Naive thymus-derived CD4-positive, alpha-beta T cell (primary cell): ENCODE measurements around the gene LHPP. TPM values are rescaled to one million over a fixed set of nuclear protein-coding genes. Genes with fewer than 3 reads are reported as not detected.
A peak's percentile ranks its signal among the peaks of the same experiment; 100 is the strongest.

Source experiments
- ATAC-seq: fragments of 150-1000 bp; cut with Tn5 transposase; 2 replicates; pipeline ENCODE4 v1.10.0; 2021; ENCODE audit warnings: mild to moderate bottlenecking, moderate library complexity
- CTCF ChIA-PET: fragments of 350-600 bp; sonication (Branson Sonifier 250); formaldehyde crosslinking; loops from one replicate; lab custom pipeline; 2021; ENCODE audit warnings: antibody characterized with exemption; lab: Charles Lee
- POLR2A ChIA-PET: fragments of 350-600 bp; sonication (Branson Sonifier 250); formaldehyde crosslinking; loops from one replicate; lab custom pipeline; 2021; ENCODE audit warnings: antibody characterized with exemption, inconsistent platforms; lab: Charles Lee
- DNase-seq, 9 donors: peaks; one replicate each; pipeline versions ENCODE4 v3.0.0 to v3.0.0-alpha.2; 2020 to 2022; ENCODE audit warnings: mixed read lengths in 1 of 9
- H3K27ac ChIP-seq: one replicate; pipeline ENCODE4 v1.7.0; 2013; ENCODE audit warnings: mild to moderate bottlenecking, low read depth, low read length, moderate library complexity
- H3K27me3 ChIP-seq, 2 donors: one replicate each; pipeline ENCODE4 v1.7.0; 2013; ENCODE audit warnings: low read length in 2 of 2, mild to moderate bottlenecking in 2 of 2, moderate library complexity in 2 of 2; ENCODE audit not compliant: control insufficient read depth in 2 of 2, insufficient read depth in 2 of 2
- H3K36me3 ChIP-seq, 3 experiments: 1 replicate in 2 of 3; 2 replicates in 1 of 3; pipeline ENCODE4 v1.7.0; 2013; ENCODE audit warnings: low read length in 3 of 3, mild to moderate bottlenecking in 3 of 3, moderate library complexity in 1 of 3; ENCODE audit not compliant: insufficient read depth in 3 of 3, control insufficient read depth in 2 of 3
- H3K4me1 ChIP-seq, 2 donors: one replicate each; pipeline ENCODE4 v1.7.0; 2013; ENCODE audit warnings: low read length in 2 of 2, mild to moderate bottlenecking in 2 of 2, moderate library complexity in 1 of 2; ENCODE audit not compliant: control insufficient read depth in 2 of 2, insufficient read depth in 2 of 2
- H3K4me3 ChIP-seq: 2 replicates; pipeline ENCODE4 v1.7.0; 2013; ENCODE audit warnings: mild to moderate bottlenecking, low read length
- H3K9me3 ChIP-seq, 3 experiments: 1 replicate in 2 of 3; 2 replicates in 1 of 3; pipeline ENCODE4 v1.7.0; 2013; ENCODE audit warnings: low read length in 3 of 3; ENCODE audit not compliant: control insufficient read depth in 2 of 3
- H3K27ac Mint-ChIP-seq, 9 donors: one replicate each; pipeline ENCODE4 v1.8.0; 2020 to 2022; ENCODE audit warnings: mixed read lengths in 9 of 9, mild to moderate bottlenecking in 8 of 9, moderate library complexity in 5 of 9, inconsistent platforms in 2 of 9
- H3K27me3 Mint-ChIP-seq, 5 donors: one replicate each; pipeline ENCODE4 v1.8.0; 2021 to 2022; ENCODE audit warnings: mixed read lengths in 5 of 5, mild to moderate bottlenecking in 1 of 5
- H3K36me3 Mint-ChIP-seq, 5 donors: one replicate each; pipeline ENCODE4 v1.8.0; 2020 to 2022; ENCODE audit warnings: mixed read lengths in 5 of 5, mild to moderate bottlenecking in 3 of 5, inconsistent platforms in 1 of 5
- H3K4me1 Mint-ChIP-seq, 7 donors: one replicate each; pipeline ENCODE4 v1.8.0; 2020 to 2022; ENCODE audit warnings: mixed read lengths in 7 of 7, mild to moderate bottlenecking in 3 of 7, inconsistent platforms in 1 of 7
- H3K4me3 Mint-ChIP-seq, 10 donors: one replicate each; pipeline ENCODE4 v1.8.0; 2020 to 2022; ENCODE audit warnings: mild to moderate bottlenecking in 10 of 10, mixed read lengths in 10 of 10, moderate library complexity in 6 of 10, inconsistent platforms in 2 of 10
- H3K9me3 Mint-ChIP-seq, 11 donors: one replicate each; pipeline ENCODE4 v1.8.0; 2020 to 2022; ENCODE audit warnings: mixed read lengths in 11 of 11, mild to moderate bottlenecking in 4 of 11, inconsistent platforms in 1 of 11, moderate library complexity in 1 of 11
- intact Hi-C, 2 donors: fragments of 100-400 bp; cut with micrococcal nuclease; formaldehyde crosslinking; loops; one replicate each; pipeline ENCODE4 v1.15.1; 2023
- polyA plus RNA-seq, 2 donors: library from polyadenylated mRNA; unstranded; fragments of 300-500 nt; fragmentation: Illumina TruSeq; gene quantifications; one replicate each; pipeline ENCODE4 v1.2.3, GENCODE V29; 2021
- total RNA-seq, 6 experiments: library from RNA in 5 of 6; stranded (reverse) in 5 of 6; gene quantifications; 1 replicate in 5 of 6; 2 replicates in 1 of 6; pipeline ENCODE4 v1.2.3 and lab custom pipeline; 2021 to 2026

Gene LHPP
- total and polyA plus RNA-seq, 7 experiments from 2014 or later = 19.8 to 31.2 (median 23.4) TPM

- H3K9me3 ChIP-seq = peaks cover 0 to 2% (median 0%) of the 10 kb centered on the region in 3 experiments
- DNase-seq (no peak), ATAC-seq (no peak)
- H3K27me3 Mint-ChIP-seq = peaks cover 0 to 4% (median 0%) of the 10 kb centered on the region in 5 donors
- CTCF ChIA-PET = interaction anchor here (0.6 to 5.1 kb wide), 5 partner anchors 11 to 113 kb away, joined by 3 to 44 read pairs (median 3); no protein-coding TSS in a partner anchor
- H3K9me3 Mint-ChIP-seq = peaks cover 0 to 4% (median 3%) of the 10 kb centered on the region in 11 donors
- no peaks in the 10 kb centered on the region for H3K36me3 ChIP-seq
- H3K36me3 Mint-ChIP-seq = peaks cover 0 to 12% (median 4%) of the 10 kb centered on the region in 5 donors
- no peak overlapping the region for H3K4me3 Mint-ChIP-seq
- no peak overlapping the region for H3K27ac ChIP-seq
- H3K27me3 ChIP-seq = no peaks in the 10 kb centered on the region
- intact Hi-C loops = no loop called here
- no peak overlapping the region for H3K4me3 ChIP-seq
- peak overlapping the region in 4 of 9 donors; percentile 67 to 89 (median 77) for H3K27ac Mint-ChIP-seq
- peaks cover 34 to 47% of the 10 kb centered on the region in 2 donors for H3K4me1 ChIP-seq
- POLR2A ChIA-PET = interaction anchor here (0.6 to 3.0 kb wide), 4 partner anchors 9 to 91 kb away, joined by 3 to 17 read pairs (median 4); no protein-coding TSS in a partner anchor
- peaks cover 25 to 76% (median 61%) of the 10 kb centered on the region in 7 donors for H3K4me1 Mint-ChIP-seq
Measured at GRCh38 chr10:124628676-124629021, 167.0 kb downstream of the LHPP start.

GRCh38 chr10:124629415-124629814 is 167.8 kb downstream of the LHPP start:
- no peak overlapping the region for H3K4me3 ChIP-seq
- H3K36me3 ChIP-seq = no peaks in the 10 kb centered on the region
- Mint-ChIP-seq H3K36me3 (peaks cover 0 to 12% (median 10%) of the 10 kb centered on the region in 5 donors), H3K9me3 (peaks cover 0 to 11% (median 3%) of the 10 kb centered on the region in 11 donors), H3K27me3 (peaks cover 0 to 8% (median 0%) of the 10 kb centered on the region in 5 donors), H3K27ac (peak overlapping the region in 7 of 9 donors; percentile 34 to 89 (median 71)), H3K4me1 (peaks cover 25 to 79% (median 60%) of the 10 kb centered on the region in 7 donors), H3K4me3 (peak overlapping the region in 2 of 10 donors; percentile 39 to 44)
- DNase-seq (no peak), ATAC-seq (no peak)
- H3K27me3 ChIP-seq = no peaks in the 10 kb centered on the region
- H3K27ac ChIP-seq = no peak overlapping the region
- intact Hi-C loops = no loop called here
- peaks cover 34 to 47% of the 10 kb centered on the region in 2 donors for H3K4me1 ChIP-seq
- H3K9me3 ChIP-seq = peaks cover 0 to 8% (median 0%) of the 10 kb centered on the region in 3 experiments
- ChIA-PET POLR2A (interaction anchor here (0.7 kb wide), 2 partner anchors 45 to 112 kb away, joined by 3 read pairs; no protein-coding TSS in a partner anchor), CTCF (interaction anchor here (0.6 to 5.1 kb wide), 2 partner anchors 10 to 112 kb away, joined by 3 to 44 read pairs; no protein-coding TSS in a partner anchor)

DNA sequence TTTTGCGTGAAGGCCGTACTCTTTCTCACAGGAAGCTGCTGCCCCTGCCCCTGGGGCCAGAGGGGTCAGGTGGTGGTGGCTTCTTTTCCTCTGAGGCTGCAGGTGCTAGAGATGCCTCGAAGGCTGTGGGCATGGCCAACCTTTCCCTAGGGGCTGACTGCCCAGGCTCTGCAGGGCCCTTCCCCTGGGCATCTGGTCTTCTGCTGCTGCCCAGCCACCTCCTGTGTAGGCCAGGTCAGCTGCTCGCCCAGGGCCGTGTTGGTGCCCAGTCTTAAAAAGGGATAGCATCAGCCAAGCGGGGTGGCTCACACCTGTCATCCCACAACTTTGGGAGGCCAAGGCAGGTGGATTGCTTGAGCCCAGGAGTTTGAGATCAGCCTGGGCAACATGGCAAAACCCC is 168.2 kb downstream of the LHPP start:
- no peak overlapping the region for H3K4me3 Mint-ChIP-seq
- H3K4me1 Mint-ChIP-seq = peaks cover 25 to 78% (median 62%) of the 10 kb centered on the region in 7 donors
- Histone ChIP-seq H3K27ac (no peak overlapping the region), H3K4me1 (peaks cover 34 to 50% of the 10 kb centered on the region in 2 donors), H3K36me3 (no peaks in the 10 kb centered on the region), H3K4me3 (no peak overlapping the region), H3K9me3 (peaks cover 0 to 8% (median 0%) of the 10 kb centered on the region in 3 experiments), H3K27me3 (no peaks in the 10 kb centered on the region)
- ChIA-PET CTCF (interaction anchor here (5.1 kb wide), 1 partner anchor 112 kb away, joined by 44 read pairs; no protein-coding TSS in a partner anchor), POLR2A (interaction anchor here (0.7 kb wide), 1 partner anchor 44 kb away, joined by 3 read pairs; no protein-coding TSS in a partner anchor)
- ATAC-seq (no peak), DNase-seq (no peak)
- H3K27me3 Mint-ChIP-seq = peaks cover 0 to 8% (median 0%) of the 10 kb centered on the region in 5 donors
- H3K36me3 Mint-ChIP-seq = peaks cover 0 to 16% (median 13%) of the 10 kb centered on the region in 5 donors
- H3K27ac Mint-ChIP-seq = peak overlapping the region in 3 of 9 donors; percentile 71 to 89 (median 72)
- H3K9me3 Mint-ChIP-seq = peaks cover 0 to 11% (median 3%) of the 10 kb centered on the region in 11 donors
- intact Hi-C loops = no loop called here

DNA sequence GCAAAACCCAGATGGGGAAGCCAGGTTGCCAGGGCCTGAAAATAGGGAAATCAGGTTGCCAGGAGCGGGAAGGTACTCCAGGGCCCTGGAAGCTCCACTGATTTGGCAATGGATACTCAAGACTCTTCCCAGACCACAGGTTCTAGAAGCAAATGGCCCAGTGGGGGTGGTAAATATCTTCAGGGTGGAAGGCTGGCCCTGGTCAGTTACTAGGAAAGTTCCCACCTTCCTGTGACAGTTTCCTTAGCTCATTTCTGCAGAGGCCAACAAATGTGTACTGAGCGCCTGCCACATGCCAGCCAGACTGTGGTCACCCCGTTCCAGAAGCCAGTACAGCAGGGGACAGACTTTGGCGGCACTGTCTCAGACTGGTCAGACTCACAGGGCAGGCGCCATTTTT is 168.9 kb downstream of the LHPP start:
- Mint-ChIP-seq H3K4me1 (peaks cover 25 to 76% (median 61%) of the 10 kb centered on the region in 7 donors), H3K4me3 (no peak overlapping the region), H3K36me3 (peaks cover 0 to 13% (median 13%) of the 10 kb centered on the region in 5 donors), H3K27me3 (peaks cover 0 to 8% (median 0%) of the 10 kb centered on the region in 5 donors), H3K27ac (peak overlapping the region in 5 of 9 donors; percentile 10 to 89 (median 45)), H3K9me3 (peaks cover 0 to 11% (median 3%) of the 10 kb centered on the region in 11 donors)
- no peaks in the 10 kb centered on the region for H3K36me3 ChIP-seq
- peaks cover 0 to 8% (median 0%) of the 10 kb centered on the region in 3 experiments for H3K9me3 ChIP-seq
- intact Hi-C loops = no loop called here
- peaks cover 29 to 50% of the 10 kb centered on the region in 2 donors for H3K4me1 ChIP-seq
- ChIA-PET POLR2A (interaction anchor here (0.7 to 1.5 kb wide), 2 partner anchors 37 to 111 kb away, joined by 4 read pairs; no protein-coding TSS in a partner anchor), CTCF (interaction anchor here (1.6 to 5.1 kb wide), 2 partner anchors 19 to 111 kb away, joined by 4 to 44 read pairs; no protein-coding TSS in a partner anchor)
- DNase-seq (no peak), ATAC-seq (no peak)
- H3K4me3 ChIP-seq = no peak overlapping the region
- H3K27me3 ChIP-seq = no peaks in the 10 kb centered on the region
- no peak overlapping the region for H3K27ac ChIP-seq

DNA sequence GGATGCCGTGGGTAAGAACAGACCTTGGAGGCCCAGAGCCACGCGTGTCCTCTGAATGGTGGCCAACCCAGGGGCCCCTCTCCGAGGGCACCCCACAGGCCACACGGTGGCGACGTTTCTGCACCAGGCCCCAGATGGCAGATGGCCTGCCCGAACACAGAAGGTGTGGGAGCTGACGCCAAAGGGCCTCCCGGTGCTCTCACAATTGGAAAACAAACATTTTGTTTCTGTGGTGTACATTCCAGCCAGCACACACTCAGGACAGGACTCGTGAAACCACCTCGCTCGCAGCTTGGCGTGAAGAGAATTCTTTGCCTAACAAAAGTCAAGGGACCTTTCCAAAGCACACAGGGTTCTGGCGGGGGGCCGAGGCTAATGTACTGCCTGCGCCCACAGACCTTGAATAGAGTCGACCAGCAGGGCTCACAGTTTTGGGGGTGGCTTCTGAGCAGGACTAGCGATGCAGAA is 170.5 kb downstream of the LHPP start:
- no peaks in the 10 kb centered on the region for H3K27me3 ChIP-seq
- CTCF ChIA-PET = interaction anchor here (1.1 to 3.6 kb wide), 5 partner anchors 15 to 116 kb away, joined by 3 to 26 read pairs (median 5); no protein-coding TSS in a partner anchor
- Mint-ChIP-seq H3K4me3 (peak overlapping the region in 1 of 10 donors; percentile 7), H3K27me3 (peaks cover 0 to 8% (median 0%) of the 10 kb centered on the region in 5 donors), H3K9me3 (peaks cover 0 to 11% (median 3%) of the 10 kb centered on the region in 11 donors), H3K4me1 (peaks cover 29 to 78% (median 67%) of the 10 kb centered on the region in 7 donors), H3K27ac (peak overlapping the region in 2 of 9 donors; percentile 40 to 53), H3K36me3 (peaks cover 0 to 22% (median 13%) of the 10 kb centered on the region in 5 donors)
- H3K36me3 ChIP-seq = no peaks in the 10 kb centered on the region
- peak in 2 of 9 donors; percentile 36 to 51 for DNase-seq
- POLR2A ChIA-PET = interaction anchor here (0.8 to 2.9 kb wide), 4 partner anchors 12 to 113 kb away, joined by 3 to 13 read pairs (median 6); no protein-coding TSS in a partner anchor
- peak; percentile 43 for ATAC-seq
- no peak overlapping the region for H3K27ac ChIP-seq
- peaks cover 25 to 47% of the 10 kb centered on the region in 2 donors for H3K4me1 ChIP-seq
- H3K4me3 ChIP-seq = no peak overlapping the region
- H3K9me3 ChIP-seq = peaks cover 0 to 8% (median 0%) of the 10 kb centered on the region in 3 experiments
- intact Hi-C loops = loop anchor here (1.0 kb wide), 1 partner anchor 109 kb away; no protein-coding TSS in a partner anchor

- Histone ChIP-seq H3K27ac (no peak overlapping the region), H3K36me3 (no peaks in the 10 kb centered on the region), H3K4me1 (peaks cover 25 to 47% of the 10 kb centered on the region in 2 donors), H3K27me3 (no peaks in the 10 kb centered on the region), H3K9me3 (peaks cover 0 to 8% (median 0%) of the 10 kb centered on the region in 3 experiments), H3K4me3 (no peak overlapping the region)
- intact Hi-C loops = loop anchor here (1.0 kb wide), 1 partner anchor 109 kb away; no protein-coding TSS in a partner anchor
- H3K4me1 Mint-ChIP-seq = peaks cover 29 to 78% (median 67%) of the 10 kb centered on the region in 7 donors
- no peak overlapping the region for H3K4me3 Mint-ChIP-seq
- ChIA-PET CTCF (interaction anchor here (1.1 to 3.6 kb wide), 5 partner anchors 15 to 116 kb away, joined by 3 to 26 read pairs (median 5); no protein-coding TSS in a partner anchor), POLR2A (interaction anchor here (0.7 to 2.9 kb wide), 5 partner anchors 12 to 113 kb away, joined by 3 to 13 read pairs (median 6); no protein-coding TSS in a partner anchor)
- H3K27me3 Mint-ChIP-seq = peaks cover 0 to 8% (median 0%) of the 10 kb centered on the region in 5 donors
- ATAC-seq (no peak), DNase-seq (no peak)
- peak overlapping the region in 2 of 9 donors; percentile 12 to 40 for H3K27ac Mint-ChIP-seq
- peaks cover 0 to 11% (median 3%) of the 10 kb centered on the region in 11 donors for H3K9me3 Mint-ChIP-seq
- peaks cover 0 to 24% (median 13%) of the 10 kb centered on the region in 5 donors for H3K36me3 Mint-ChIP-seq
Measured at GRCh38 chr10:124632566-124632965, 170.9 kb downstream of the LHPP start.
